Measurements from ENCODE around the gene NCK2.

NCK2 gene

GRCh38 chr2:105937498-105938097 is 192.9 kb downstream of the NCK2 start:
- no peak for DNase-seq (ENCODE audit: low read depth)
- TF ChIP-seq CTCF (conservative IDR thresholded peaks at IDR 0.05; ENCODE audit: low read depth, low read length): no peak
- no peak overlapping the region for H3K4me3 ChIP-seq (ENCODE audit: low read depth, low read length)
